HG03039 (cell line): ENCODE data around the gene GNB1.
"Not testable (repeated sequence)": the region's sequence is repeated elsewhere in the genome, so short reads cannot be mapped to it uniquely, and the experiment has no call there.

Source experiments
- ATAC-seq: cut with Tn5 transposase; IDR thresholded peaks from one replicate; pipeline ENCODE4 v1.9.1; 2021; ENCODE audit warnings: mild to moderate bottlenecking, moderate library complexity; ENCODE audit not compliant: unreplicated experiment

GNB1 gene

DNA sequence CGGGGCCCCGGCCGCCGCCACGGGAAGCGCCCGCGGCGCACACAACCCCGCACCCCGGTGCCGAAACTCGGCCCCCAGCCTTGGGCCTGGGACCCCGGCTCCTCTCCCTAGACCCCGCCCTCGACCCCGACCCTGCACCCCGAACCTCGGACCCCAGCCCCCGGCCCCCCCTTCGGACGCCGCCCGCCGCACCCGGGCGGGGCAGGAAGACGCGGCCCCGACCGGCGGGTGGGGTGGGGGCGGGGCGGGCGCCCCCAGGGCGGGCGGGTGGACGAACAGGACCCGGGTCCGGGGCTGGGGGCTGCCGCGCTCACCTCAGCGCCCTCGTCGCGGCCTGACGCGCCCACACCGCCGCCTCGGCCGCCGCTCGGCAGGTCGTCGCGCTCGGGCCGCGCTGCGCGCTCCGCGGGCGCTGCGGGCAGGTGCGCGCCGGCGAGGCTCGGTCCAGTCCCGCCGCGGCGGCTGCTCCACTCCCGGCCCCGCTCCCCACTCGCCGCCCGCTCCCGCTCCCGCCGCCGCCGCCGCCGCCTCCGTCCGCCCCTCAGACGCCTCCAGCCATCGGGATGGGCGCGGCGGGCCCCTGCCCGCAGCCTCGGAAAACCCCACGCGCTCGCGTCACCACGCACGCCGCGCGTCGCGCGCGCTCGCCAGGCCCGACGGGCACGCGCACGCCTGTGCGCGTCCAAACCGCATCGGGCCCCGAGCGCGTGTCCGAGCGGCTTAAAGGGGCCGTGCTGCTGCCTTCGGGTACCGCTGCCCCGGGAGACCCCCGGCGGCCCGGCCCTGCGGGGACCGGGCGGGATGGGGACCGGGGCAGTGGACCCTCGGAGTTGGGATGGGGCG, at the start of gene GNB1:
GNB1 (minus strand) TSS at position 582 of the 843 bp plus-strand sequence. CDS start 65,634 bp downstream, outside the sequence.
- peak; percentile 52 for ATAC-seq

GRCh38 chr1:1940123-1940425, 49.2 kb upstream of the GNB1 start:
- no peak for ATAC-seq

- ATAC-seq = no peak
These were observed 48.6 kb upstream of the GNB1 start for GRCh38 chr1:1939296-1940122.

GRCh38 chr1:1938613-1939295, 47.9 kb upstream of the GNB1 start:
- no peak for ATAC-seq

- ATAC-seq = no peak
These were observed 47.3 kb upstream of the GNB1 start for GRCh38 chr1:1938276-1938573.

DNA sequence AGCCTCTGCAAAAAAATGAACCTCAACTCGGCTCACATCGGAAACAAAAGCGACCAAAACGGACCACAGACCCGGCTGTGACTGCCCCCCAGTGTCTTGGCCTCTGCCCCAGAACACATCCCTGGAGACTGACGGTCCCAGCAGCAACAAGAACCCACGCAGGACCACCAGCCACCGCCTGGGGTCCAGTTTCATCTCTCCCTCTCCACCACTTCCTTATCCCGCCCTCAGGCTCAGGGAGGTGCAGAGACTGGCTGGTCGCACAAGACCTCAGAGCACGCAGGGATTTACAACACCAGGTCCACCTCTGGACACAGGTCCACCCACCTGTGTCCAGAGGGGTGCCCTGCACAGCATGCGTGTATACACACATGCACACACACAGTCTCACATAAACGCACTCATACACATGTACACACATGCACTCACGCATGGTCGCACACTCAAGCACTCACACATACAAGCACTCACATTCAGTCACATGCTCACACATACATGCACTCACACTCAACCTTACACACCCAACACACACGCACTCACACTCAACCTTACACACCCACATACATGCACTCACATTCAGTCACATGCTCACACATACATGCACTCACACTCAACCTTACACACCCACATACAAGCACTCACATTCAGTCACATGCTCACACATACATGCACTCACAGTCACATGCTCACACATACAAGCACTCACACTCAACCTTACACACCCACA, 46.8 kb upstream of the GNB1 start:
- ATAC-seq = no peak

DNA sequence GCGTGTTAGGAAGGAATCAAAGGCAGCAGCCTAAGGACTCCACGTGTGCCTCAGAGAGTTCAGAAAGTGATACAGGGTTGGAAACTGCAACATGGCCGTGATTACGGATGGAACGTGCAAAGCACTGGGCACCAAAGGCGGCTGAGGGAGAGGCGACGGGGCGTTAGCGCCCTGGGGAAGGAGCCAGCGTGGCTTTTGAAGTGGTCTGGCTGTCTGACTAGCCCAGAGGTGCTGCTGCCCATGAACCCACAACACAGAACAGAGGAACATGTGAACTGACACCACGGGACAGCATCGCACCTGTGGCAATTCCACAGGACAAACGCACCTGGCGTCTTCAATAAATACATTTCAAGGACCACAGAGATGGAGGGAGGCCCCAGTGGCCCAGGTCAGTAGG, 46.2 kb upstream of the GNB1 start:
- no peak for ATAC-seq

GRCh38 chr1:1934848-1935247, 44.0 kb upstream of the GNB1 start:
- not testable (repeated sequence) for ATAC-seq

GRCh38 chr1:1929639-1930545, 39.0 kb upstream of the GNB1 start:
- no peak for ATAC-seq

DNA sequence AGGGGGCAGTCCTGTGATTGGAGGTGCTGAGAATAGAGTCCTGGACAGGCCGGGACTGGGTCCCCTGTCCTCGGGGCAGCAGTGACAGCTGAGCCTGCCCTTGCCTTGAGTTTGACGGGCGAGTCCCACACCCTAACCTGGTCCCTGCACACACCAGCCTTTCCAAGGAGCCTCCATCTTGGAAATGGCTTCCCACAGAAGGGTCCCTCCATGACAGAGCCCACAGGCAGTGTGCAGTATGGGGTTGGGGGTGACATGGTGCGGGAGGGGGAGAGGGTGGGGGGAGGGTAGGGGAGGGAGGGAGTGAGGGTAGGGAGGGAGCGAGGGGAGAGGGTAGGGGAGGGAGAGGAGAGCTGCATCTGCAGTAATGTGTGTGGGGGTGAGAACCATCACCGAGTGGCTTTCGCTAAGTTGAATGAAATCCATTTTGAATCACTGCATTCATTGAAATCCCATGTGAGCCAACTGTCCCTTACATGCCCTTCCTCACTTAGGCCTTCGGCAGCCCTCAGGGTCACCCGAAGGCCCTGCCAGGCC, 38.3 kb upstream of the GNB1 start:
- ATAC-seq = no peak

DNA sequence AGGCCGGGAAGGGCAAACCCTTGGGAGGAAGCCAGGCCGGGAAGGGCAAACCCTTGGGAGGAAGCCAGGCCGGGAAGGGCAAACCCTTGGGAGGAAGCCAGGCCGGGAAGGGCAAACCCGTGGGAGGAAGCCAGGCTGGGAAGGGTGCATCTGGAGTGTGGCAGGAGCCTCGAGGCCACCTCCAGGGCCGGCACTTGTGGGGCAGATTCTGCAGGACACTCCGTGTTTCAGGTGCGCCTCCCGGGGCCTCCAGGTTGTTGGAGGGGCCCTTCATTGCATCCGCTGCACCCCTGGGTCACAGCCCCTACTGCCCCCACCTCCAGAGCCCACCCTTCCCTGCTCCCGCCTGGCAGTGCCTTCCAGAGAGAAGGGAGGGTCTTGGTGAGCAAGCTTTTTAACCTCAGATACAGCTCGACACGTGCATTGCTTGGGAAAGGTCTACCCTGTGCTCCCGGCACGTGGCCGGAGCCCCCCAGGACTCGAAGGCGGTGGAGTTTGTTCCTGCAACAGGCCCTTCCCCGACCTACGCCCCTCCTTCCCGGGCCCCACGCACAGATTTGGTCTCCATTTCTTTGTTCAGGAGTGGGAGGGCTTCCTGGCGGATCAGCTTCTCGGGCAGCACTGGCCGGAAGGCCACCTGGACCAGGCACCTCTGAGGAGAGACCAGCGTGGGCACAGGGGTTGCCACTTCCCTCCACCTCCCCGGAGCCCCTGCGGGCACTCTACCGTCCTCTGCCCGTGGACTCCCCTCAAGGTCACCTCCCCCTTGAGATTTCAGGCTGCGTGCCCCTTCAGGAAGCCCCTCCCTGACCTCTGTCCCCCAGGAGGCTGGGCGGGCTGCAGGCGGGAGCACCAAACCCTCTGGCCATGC, 37.6 kb upstream of the GNB1 start:
- ATAC-seq = no peak

DNA sequence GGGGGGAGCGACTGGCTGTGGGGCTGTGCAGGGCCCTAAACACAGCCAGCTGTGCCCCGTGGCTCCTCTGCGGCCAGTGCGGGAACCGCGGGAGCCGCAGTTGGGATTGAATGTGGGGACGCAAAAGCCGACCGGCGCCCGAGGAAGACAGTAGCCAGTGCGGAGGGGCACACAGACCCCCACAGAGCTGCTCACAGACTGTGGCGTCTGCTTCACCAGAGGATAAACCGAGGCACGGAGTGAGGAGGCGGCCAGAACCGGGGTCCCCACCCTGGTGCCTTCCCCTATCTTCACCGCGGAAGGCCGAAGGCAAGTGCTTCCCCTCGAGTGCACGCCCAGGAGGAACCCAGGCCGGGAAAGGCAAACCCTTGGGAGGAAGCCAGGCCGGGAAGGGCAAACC, 36.9 kb upstream of the GNB1 start:
- ATAC-seq = no peak

DNA sequence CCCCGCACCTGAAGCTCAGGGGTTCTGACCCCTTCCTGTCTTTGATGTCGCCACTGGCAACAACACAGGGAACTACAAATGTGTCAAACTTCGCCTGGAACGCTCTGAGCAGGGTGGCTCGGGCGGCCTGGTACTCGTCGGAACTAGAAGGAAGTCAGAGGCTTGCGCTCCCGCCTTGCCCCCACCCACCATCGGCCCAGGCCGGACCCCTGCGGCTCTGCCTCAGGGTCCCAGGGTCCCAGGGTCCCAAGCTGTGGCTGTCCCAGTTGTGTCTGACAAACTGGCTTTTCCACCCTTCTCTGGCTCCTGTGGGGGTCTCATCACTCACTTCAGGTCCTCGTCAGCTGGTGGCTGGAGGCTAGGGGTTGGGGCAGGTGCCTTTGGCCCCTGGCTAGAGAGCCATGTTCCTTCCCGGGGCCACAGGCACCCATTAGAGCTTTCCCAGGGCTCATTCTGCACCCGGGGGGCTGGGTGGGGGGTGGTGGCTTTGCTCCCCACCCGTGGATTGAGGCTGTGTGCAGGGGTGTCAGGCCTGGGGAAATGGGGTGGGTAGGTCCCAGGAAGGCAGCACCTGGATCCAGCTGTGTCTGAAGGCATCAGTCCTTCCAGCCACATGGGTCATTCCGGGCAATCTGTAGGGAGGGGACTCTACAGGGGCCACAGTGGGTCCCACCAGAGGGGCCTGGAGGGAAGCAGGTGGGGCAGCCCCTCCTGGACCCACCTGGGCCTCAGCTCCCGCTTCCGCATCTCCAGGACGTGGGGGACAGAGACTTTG, 36.2 kb upstream of the GNB1 start:
- no peak for ATAC-seq

GRCh38 chr1:1926346-1926811, 35.5 kb upstream of the GNB1 start:
- ATAC-seq = no peak

DNA sequence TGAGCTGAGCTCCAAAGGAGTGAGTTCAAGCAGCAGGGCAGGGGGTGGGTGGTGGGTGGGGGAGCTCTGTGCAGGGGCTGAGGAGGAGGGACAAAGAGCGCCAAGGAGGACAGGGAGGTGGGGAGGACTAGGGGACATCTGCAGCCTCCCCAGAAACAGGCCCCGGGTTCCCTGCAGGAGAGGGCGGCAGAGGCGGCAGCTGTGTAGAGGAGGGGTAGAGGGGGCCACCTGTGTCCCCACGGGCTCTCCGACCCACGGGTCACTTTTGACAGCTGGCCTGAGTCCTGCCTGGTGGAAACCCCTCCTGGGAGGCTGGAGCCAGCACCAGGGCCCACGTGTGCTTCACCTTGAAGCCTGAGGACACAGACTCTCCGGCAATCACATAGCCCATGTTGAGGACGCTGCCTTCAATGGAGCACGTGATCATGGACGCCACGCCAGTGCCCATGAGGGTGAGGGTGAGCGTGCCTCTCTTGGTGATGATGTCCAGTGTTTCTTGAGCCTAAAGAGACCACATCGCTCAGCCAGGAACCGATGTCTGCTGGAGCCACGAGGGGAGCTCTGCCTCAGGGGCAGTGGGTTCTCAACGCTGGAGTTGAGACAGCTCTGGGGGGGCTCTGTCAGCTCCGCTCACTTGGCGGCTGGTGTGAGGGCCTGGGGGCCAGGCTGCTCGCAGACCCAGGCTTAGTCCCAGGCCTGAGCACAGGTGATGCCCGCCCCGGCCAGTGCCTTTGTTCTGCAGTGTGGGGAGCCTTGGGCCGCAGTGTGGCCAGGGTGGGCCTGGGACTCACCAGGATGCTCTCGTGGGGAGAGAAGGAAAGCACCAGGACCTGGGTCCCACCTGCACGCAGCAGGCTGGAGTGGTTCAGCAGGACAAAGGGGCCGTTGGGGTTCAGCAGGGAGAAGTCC, 34.8 kb upstream of the GNB1 start:
- ATAC-seq = no peak

GRCh38 chr1:1924849-1925248, 34.0 kb upstream of the GNB1 start:
- ATAC-seq = no peak

- ATAC-seq = no peak
These were observed 33.5 kb upstream of the GNB1 start for GRCh38 chr1:1924386-1924785.
